GM08714 (cell line): Measurements from ENCODE around the gene INAVA.
A peak's percentile ranks its signal among the peaks of the same experiment; 100 is the strongest.

ENCODE experiments used
- H3K4me3 ChIP-seq: fragments of 200-500 bp; sonication (Bioruptor generic); 2 replicates; pipeline ENCODE4 v1.5.1; 2014; ENCODE audit warnings: mild to moderate bottlenecking, low read length, inconsistent platforms
- ZNF274 ChIP-seq: IDR thresholded peaks from 2 replicates; pipeline ENCODE4 v1.6.1; 2012; ENCODE audit warnings: mild to moderate bottlenecking, low read depth, low read length

The INAVA gene

GRCh38 chr1:200887036-200887435, 7.7 kb upstream of the INAVA start:
- peak overlapping the region; percentile 47 for H3K4me3 ChIP-seq
- no peak for TF ChIP-seq ZNF274

- H3K4me3 ChIP-seq, result peak overlapping the region; percentile 47
- TF ChIP-seq ZNF274, result no peak
Measured at GRCh38 chr1:200887772-200888348, 6.8 kb upstream of the INAVA start.

- peak overlapping the region; percentile 47; the same call in 1 of the 2 replicates for H3K4me3 ChIP-seq
- no peak for TF ChIP-seq ZNF274
Measured at GRCh38 chr1:200888349-200888838, 6.3 kb upstream of the INAVA start.

- no peak for TF ChIP-seq ZNF274
- no peak overlapping the region for H3K4me3 ChIP-seq
Measured at GRCh38 chr1:200889571-200889970, 5.1 kb upstream of the INAVA start.

GRCh38 chr1:200890027-200890426, 4.7 kb upstream of the INAVA start:
- H3K4me3 ChIP-seq, result no peak overlapping the region
- no peak for TF ChIP-seq ZNF274

GRCh38 chr1:200890818-200891773, 3.6 kb upstream of the INAVA start:
- peak overlapping the region; percentile 59 for H3K4me3 ChIP-seq
- no peak for TF ChIP-seq ZNF274

GRCh38 chr1:200891774-200892157, 2.9 kb upstream of the INAVA start:
- peak overlapping the region; percentile 59 for H3K4me3 ChIP-seq
- no peak for TF ChIP-seq ZNF274

- TF ChIP-seq ZNF274, result no peak
- peak overlapping the region; percentile 59 for H3K4me3 ChIP-seq
Measured at GRCh38 chr1:200892546-200892945, 2.2 kb upstream of the INAVA start.

- TF ChIP-seq ZNF274, result no peak
- H3K4me3 ChIP-seq, result peak overlapping the region; percentile 59; the same call in 1 of the 2 replicates
Measured at GRCh38 chr1:200892958-200893357, 1.7 kb upstream of the INAVA start.

GRCh38 chr1:200893411-200893901, 1.2 kb upstream of the INAVA start:
- TF ChIP-seq ZNF274, result no peak
- H3K4me3 ChIP-seq, result peak overlapping the region; percentile 10; the same call in 1 of the 2 replicates

GRCh38 chr1:200895443-200895789, 716 bp downstream of the INAVA start:
- H3K4me3 ChIP-seq, result peak overlapping the region; percentile 27; the same call in 1 of the 2 replicates
- TF ChIP-seq ZNF274, result no peak

- no peak for TF ChIP-seq ZNF274
- peak overlapping the region; percentile 27; the same call in 1 of the 2 replicates for H3K4me3 ChIP-seq
Measured at GRCh38 chr1:200895801-200896530, 1.3 kb downstream of the INAVA start.

GRCh38 chr1:200896531-200897196, 2.0 kb downstream of the INAVA start:
- TF ChIP-seq ZNF274, result no peak
- no peak overlapping the region for H3K4me3 ChIP-seq

- TF ChIP-seq ZNF274, result no peak
- no peak overlapping the region for H3K4me3 ChIP-seq
Measured at GRCh38 chr1:200897259-200897658, 2.6 kb downstream of the INAVA start.
